A549 (cell line): ENCODE measurements around the gene AP1S2.

Experiments
- ESRRA ChIP-seq: fragments of 150-350 bp; IDR thresholded peaks from 2 replicates; pipeline ENCODE4 v1.6.1; 2014; ENCODE audit warnings: mild to moderate bottlenecking, low read length, borderline replicate concordance
- POLR2A ChIP-seq: IDR thresholded peaks from 2 replicates; pipeline ENCODE4 v1.6.1; 2012; ENCODE audit warnings: mild to moderate bottlenecking, low read length
- TF ChIP-seq, protein P1 (sequence below): fragments of >200 bp; sonication (Bioruptor Twin); formaldehyde crosslinking; IDR thresholded peaks from 3 replicates; pipeline ENCODE4 v1.5.1; 2016
- TF ChIP-seq, protein P2 (sequence below): fragments of >200 bp; sonication (Bioruptor Twin); formaldehyde crosslinking; IDR thresholded peaks from 3 replicates; pipeline ENCODE4 v1.6.1; 2016
- TF ChIP-seq, protein P3 (sequence below): fragments of 150-350 bp; IDR thresholded peaks from 2 replicates; pipeline ENCODE4 v1.6.1; 2014; ENCODE audit warnings: low read depth, mild to moderate bottlenecking, low read length

DNA sequence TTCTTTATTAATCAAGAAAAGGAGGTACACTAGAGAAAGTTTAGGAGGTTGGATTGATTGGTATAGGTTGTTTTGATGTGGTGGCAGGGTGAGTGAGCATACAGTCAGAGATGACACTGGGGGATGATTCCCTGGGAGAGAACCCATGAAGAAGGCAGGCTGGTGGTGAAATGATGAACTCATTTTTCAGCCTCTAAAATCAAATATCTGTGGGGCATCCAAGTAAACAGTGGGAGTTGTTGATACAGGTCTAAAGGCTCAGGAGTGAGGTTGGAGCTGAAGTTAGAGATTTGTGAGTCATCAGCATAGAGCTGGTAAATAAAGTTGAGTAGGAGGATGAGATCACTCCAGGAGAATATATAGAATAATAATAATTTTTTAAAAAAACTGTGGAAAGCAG, 10.0 kb upstream of the AP1S2 start:
- TF ChIP-seq, protein P1, sequence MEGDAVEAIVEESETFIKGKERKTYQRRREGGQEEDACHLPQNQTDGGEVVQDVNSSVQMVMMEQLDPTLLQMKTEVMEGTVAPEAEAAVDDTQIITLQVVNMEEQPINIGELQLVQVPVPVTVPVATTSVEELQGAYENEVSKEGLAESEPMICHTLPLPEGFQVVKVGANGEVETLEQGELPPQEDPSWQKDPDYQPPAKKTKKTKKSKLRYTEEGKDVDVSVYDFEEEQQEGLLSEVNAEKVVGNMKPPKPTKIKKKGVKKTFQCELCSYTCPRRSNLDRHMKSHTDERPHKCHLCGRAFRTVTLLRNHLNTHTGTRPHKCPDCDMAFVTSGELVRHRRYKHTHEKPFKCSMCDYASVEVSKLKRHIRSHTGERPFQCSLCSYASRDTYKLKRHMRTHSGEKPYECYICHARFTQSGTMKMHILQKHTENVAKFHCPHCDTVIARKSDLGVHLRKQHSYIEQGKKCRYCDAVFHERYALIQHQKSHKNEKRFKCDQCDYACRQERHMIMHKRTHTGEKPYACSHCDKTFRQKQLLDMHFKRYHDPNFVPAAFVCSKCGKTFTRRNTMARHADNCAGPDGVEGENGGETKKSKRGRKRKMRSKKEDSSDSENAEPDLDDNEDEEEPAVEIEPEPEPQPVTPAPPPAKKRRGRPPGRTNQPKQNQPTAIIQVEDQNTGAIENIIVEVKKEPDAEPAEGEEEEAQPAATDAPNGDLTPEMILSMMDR, result no peak
- no peak for TF ChIP-seq POLR2A
- TF ChIP-seq ESRRA, result no peak
- TF ChIP-seq, protein P2, sequence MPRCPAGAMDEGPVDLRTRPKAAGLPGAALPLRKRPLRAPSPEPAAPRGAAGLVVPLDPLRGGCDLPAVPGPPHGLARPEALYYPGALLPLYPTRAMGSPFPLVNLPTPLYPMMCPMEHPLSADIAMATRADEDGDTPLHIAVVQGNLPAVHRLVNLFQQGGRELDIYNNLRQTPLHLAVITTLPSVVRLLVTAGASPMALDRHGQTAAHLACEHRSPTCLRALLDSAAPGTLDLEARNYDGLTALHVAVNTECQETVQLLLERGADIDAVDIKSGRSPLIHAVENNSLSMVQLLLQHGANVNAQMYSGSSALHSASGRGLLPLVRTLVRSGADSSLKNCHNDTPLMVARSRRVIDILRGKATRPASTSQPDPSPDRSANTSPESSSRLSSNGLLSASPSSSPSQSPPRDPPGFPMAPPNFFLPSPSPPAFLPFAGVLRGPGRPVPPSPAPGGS, result no peak
- TF ChIP-seq, protein P3, sequence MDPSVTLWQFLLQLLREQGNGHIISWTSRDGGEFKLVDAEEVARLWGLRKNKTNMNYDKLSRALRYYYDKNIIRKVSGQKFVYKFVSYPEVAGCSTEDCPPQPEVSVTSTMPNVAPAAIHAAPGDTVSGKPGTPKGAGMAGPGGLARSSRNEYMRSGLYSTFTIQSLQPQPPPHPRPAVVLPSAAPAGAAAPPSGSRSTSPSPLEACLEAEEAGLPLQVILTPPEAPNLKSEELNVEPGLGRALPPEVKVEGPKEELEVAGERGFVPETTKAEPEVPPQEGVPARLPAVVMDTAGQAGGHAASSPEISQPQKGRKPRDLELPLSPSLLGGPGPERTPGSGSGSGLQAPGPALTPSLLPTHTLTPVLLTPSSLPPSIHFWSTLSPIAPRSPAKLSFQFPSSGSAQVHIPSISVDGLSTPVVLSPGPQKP, result no peak
